SU-DHL-6 (cell line): Measurements from ENCODE around the gene FAF2.

ENCODE experiments used
- H2AFZ ChIP-seq: fragments of 200-600 bp; sonication (generic); 2 replicates; pipeline ENCODE4 v1.6.1; 2014; ENCODE audit warnings: low read depth, mild to moderate bottlenecking, moderate library complexity, mixed read lengths, antibody characterized with exemption, low read length; ENCODE audit not compliant: severe bottlenecking
- H3F3A ChIP-seq: fragments of 200-600 bp; shearing (Covaris generic); 2 replicates; pipeline ENCODE4 v1.6.0; 2016; ENCODE audit warnings: antibody characterized with exemption, mild to moderate bottlenecking; ENCODE audit not compliant: insufficient read depth
- H3K27ac ChIP-seq: fragments of 200-600 bp; sonication (generic); 2 replicates; pipeline ENCODE4 v1.5.1; 2016; ENCODE audit warnings: low read depth, mild to moderate bottlenecking, low read length, moderate library complexity, mixed read lengths
- H3K27me3 ChIP-seq: fragments of 200-600 bp; sonication (generic), shearing (Covaris generic); 2 replicates; pipeline ENCODE4 v1.6.0; 2014; ENCODE audit warnings: mild to moderate bottlenecking, low read length
- H3K36me3 ChIP-seq: fragments of 200-600 bp; sonication (generic); 2 replicates; pipeline ENCODE4 v1.6.1; 2014; ENCODE audit warnings: mild to moderate bottlenecking, low read length, mixed read lengths
- H3K4me2 ChIP-seq: fragments of 300-600, 200-600 bp; shearing (Covaris generic), sonication (generic); 2 replicates; pipeline ENCODE4 v1.6.0; 2014; ENCODE audit warnings: low read length, low read depth, mild to moderate bottlenecking; ENCODE audit not compliant: poor library complexity, severe bottlenecking
- H3K4me3 ChIP-seq: fragments of 200-600 bp; sonication (generic); 2 replicates; pipeline ENCODE4 v1.5.1; 2014; ENCODE audit warnings: antibody characterized with exemption, low read length, mild to moderate bottlenecking, mixed read lengths; ENCODE audit not compliant: insufficient read depth, poor library complexity, severe bottlenecking
- H3K79me2 ChIP-seq: fragments of 200-600 bp; sonication (generic); 2 replicates; pipeline ENCODE4 v1.6.1; 2014; ENCODE audit warnings: mild to moderate bottlenecking, low read length, moderate library complexity; ENCODE audit not compliant: insufficient read depth
- H3K9ac ChIP-seq: fragments of 200-600 bp; sonication (generic); 2 replicates; pipeline ENCODE4 v1.7.0; 2014; ENCODE audit warnings: mild to moderate bottlenecking, low read length
- H3K9me2 ChIP-seq: fragments of 200-600 bp; sonication (generic); replicated peaks from 2 replicates; pipeline ENCODE4 v1.6.1; 2014; ENCODE audit warnings: low read length; ENCODE audit not compliant: insufficient read depth
- H3K9me3 ChIP-seq: fragments of 200-600 bp; sonication (generic); 2 replicates; pipeline ENCODE4 v1.6.1; 2014; ENCODE audit warnings: low read length, mixed read lengths; ENCODE audit not compliant: insufficient read depth
- H4K20me1 ChIP-seq: fragments of 200-600 bp; sonication (generic); 2 replicates; pipeline ENCODE4 v1.6.1; 2014; ENCODE audit warnings: low read depth, mild to moderate bottlenecking, antibody characterized with exemption, low read length, moderate library complexity, mixed read lengths
- CTCF ChIP-seq: fragments of 200-600 bp; sonication (generic); IDR thresholded peaks from one replicate; pipeline ENCODE4 v1.5.1; 2017; ENCODE audit warnings: antibody characterized with exemption, mild to moderate bottlenecking, low read length, moderate library complexity; ENCODE audit not compliant: insufficient read depth, poor library complexity, severe bottlenecking
- EZH2phosphoT487 ChIP-seq: fragments of 200-600 bp; sonication (generic), shearing (Covaris generic); conservative IDR thresholded peaks from 2 replicates; pipeline ENCODE4 v1.6.1; 2018; ENCODE audit warnings: mild to moderate bottlenecking, antibody characterized with exemption, low read length, moderate library complexity, mixed read lengths

FAF2 gene

GRCh38 chr5:176466245-176466871 is 18.2 kb downstream of the FAF2 start:
- H3K36me3 ChIP-seq, result no peaks in the 10 kb centered on the region
- no peak overlapping the region for H3K4me2 ChIP-seq
- H3K27me3 ChIP-seq, result no peaks in the 10 kb centered on the region
- H3K4me3 ChIP-seq, result no peak overlapping the region
- H2AFZ ChIP-seq, result no peak overlapping the region
- H3K9ac ChIP-seq, result no peak overlapping the region
- H3K9me3 ChIP-seq, result no peaks in the 10 kb centered on the region
- H3K79me2 ChIP-seq, result peaks cover 68% of the 10 kb centered on the region
- H3F3A ChIP-seq, result 0 out of 2 replicates have a peak, but pooled peaks cover 5% of the 10 kb centered on the region
- no peaks in the 10 kb centered on the region for H3K9me2 ChIP-seq
- H4K20me1 ChIP-seq, result no peaks in the 10 kb centered on the region
- no peak overlapping the region for H3K27ac ChIP-seq
- no peak for TF ChIP-seq EZH2phosphoT487
- TF ChIP-seq CTCF, result no peak

DNA sequence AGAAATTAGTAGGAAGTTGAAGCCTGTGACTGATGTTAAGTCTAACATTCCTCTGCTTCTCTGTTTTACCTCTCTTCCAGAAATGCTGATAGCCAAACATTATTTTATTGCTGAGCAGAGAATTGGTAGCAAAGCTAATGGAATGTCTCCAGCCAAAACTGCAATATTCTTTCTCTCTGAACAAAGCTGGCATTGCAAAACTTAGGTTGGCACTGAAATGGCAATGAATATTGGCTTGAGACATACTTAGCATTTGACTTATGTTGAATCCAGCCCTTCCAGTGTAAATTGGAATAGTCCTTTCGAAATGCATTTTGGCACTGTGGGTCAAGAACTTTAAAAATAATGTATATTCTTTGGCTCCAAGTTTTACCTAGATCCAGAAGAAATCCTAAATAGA is 21.1 kb downstream of the FAF2 start:
- Histone ChIP-seq H3K36me3 (no peaks in the 10 kb centered on the region), H3K4me2 (no peak overlapping the region), H4K20me1 (no peaks in the 10 kb centered on the region), H2AFZ (no peak overlapping the region), H3K4me3 (no peak overlapping the region), H3K9me3 (no peaks in the 10 kb centered on the region), H3K27me3 (no peaks in the 10 kb centered on the region), H3K9ac (no peak overlapping the region), H3K9me2 (no peaks in the 10 kb centered on the region), H3F3A (0 out of 2 replicates have a peak, but pooled peaks cover 5% of the 10 kb centered on the region), H3K27ac (no peak overlapping the region), H3K79me2 (peaks cover 54% of the 10 kb centered on the region; the same call in 1 of the 2 replicates)
- TF ChIP-seq EZH2phosphoT487 (no peak), CTCF (no peak)

GRCh38 chr5:176470539-176470938 is 22.4 kb downstream of the FAF2 start:
- no peaks in the 10 kb centered on the region for H3K9me3 ChIP-seq
- no peaks in the 10 kb centered on the region for H3K27me3 ChIP-seq
- H3F3A ChIP-seq, result 0 out of 2 replicates have a peak, but pooled peaks cover 5% of the 10 kb centered on the region
- H3K79me2 ChIP-seq, result peaks cover 56% of the 10 kb centered on the region; the same call in 1 of the 2 replicates
- no peak overlapping the region for H3K4me3 ChIP-seq
- H3K36me3 ChIP-seq, result no peaks in the 10 kb centered on the region
- no peak overlapping the region for H3K4me2 ChIP-seq
- H4K20me1 ChIP-seq, result no peaks in the 10 kb centered on the region
- TF ChIP-seq EZH2phosphoT487 (no peak), CTCF (no peak)
- no peaks in the 10 kb centered on the region for H3K9me2 ChIP-seq
- H3K27ac ChIP-seq, result no peak overlapping the region
- no peak overlapping the region for H2AFZ ChIP-seq
- H3K9ac ChIP-seq, result no peak overlapping the region
